Stimulated activated CD4-positive, alpha-beta T cell treated with anti-CD3 and anti-CD28 coated beads, TNF-alpha, amount 100 ng/mL, for 4 hours (primary cell): Measurements from ENCODE around the gene MRPS18B.
"Not testable (repeated sequence)": the region's sequence is repeated elsewhere in the genome, so short reads cannot be mapped to it uniquely, and the experiment has no call there.

Experiments used
- DNase-seq, 3 experiments: peaks; one replicate each; pipeline ENCODE4 v3.0.0-alpha.2; 2020; ENCODE audit warnings: low read depth in 3 of 3

The MRPS18B gene

DNA sequence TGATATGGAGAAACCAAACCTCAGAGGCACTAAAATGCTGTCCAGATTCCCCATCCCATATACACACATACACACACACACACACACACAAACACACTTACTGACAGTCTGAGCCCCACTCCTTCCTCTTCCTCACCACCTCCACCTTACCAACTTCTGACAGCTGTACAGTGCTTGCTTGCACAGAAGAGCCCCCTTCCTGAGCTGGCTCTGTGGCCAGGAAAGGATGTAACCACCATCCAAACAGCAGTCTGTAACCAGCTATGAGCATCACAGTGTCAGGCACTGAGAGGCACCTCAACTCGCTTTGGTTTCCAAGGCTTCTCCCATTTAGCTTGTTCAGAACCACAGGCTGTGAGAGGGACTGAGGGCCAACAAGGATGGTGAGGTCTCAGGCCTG is 23.4 kb downstream of the MRPS18B start:
- DNase-seq, result no peak

DNA sequence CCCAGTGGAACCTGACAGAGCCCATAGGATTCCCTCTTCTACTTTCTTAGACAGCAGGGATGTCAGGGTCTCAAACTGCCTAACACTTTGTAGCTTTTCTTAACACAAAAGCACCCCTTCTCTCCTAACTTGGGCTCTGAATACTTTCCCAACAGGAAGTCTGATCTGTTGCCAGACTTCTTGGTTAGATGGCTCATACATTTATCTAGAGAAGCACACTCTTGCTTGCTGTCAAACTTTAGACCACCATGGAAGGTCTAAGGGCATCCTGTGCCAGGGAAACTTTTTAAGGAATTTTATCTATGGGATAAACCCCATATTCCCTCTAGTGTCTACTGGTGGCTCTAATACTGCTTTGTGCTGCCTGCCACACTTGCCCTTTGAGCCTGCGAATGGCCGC is 26.0 kb downstream of the MRPS18B start:
- no peak for DNase-seq

DNA sequence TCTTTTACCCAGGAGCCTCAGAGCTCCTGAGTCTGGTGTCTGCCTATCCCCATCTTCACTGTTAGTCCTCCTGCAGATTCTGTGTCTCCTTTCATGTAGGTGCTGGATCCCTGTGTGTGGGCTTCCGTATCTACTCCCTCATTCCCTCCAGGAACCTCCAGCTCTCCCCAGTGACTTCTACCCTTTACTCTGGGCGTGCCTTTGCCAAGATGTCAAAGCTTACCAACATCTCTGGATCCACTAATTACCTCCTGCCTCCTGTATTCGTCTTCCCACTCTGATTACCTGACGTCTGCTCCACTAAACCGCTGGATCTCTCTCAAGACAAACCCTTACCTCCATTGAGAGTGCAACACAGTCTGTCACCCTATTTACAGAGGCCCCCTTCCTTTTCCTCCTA is 27.1 kb downstream of the MRPS18B start:
- DNase-seq, result no peak

DNA sequence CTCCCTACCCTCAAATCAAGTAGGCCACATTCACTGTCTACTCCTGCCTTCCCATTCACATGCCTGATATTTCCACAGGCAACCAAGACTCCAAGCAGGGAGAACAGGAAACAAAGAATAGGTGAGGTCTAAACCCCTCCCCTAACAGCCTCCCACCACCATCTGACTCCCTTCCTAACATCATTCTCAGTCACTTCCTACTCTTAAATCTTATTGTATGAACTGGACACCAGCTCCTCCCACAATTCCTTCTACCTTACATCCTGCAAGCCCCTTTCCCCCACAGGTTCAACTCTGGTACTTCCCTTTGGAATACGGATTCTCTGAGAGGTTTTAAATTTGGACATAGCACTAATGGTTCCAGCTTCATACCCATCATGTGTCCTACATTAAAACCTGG is 28.3 kb downstream of the MRPS18B start:
- no peak for DNase-seq

DNA sequence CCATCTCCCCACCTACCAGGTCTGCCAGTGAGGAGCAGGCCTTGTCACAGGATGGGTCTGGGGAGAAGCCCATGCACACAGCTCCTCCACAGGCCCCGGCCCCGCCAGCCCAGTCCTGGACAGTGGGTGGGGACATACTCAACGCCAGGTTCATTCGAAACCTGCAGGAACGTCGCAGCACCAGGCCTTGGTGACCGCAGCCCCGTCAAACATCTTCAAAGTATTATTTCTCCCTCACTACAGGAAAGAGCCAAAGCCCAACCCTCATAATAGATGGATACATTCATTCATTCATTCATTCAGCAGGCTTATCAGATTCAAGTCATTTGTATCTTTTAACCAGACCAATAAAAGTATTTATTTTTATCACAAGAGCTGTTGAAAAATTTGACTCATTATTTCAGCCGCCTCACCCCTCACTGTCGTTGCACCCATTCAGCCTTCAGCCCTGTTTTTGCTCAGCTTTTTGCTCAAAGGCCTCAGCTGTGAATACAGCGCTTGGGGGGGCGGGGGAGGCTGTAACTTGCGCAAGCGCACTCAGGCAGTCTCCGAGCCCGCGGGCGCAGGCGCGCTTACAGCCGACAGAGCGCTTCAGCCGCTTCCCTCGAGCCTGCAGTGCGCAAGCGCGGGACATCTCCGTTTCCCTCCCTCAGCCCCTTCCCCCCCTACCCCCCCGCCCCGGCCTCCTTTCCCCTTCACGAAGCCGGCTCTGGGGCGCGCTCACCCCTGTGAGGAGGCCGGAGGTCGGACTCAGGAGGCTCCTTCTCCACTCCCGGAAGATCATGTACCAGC is 29.0 kb downstream of the MRPS18B start, which contains the start of gene C6orf136:
Gene C6orf136 (plus strand): TSS at position 684 of the 792 bp plus-strand sequence. CDS start 99 bp downstream, at position 783.
- DNase-seq, result peak; percentile 76 to 90 (median 90)

DNA sequence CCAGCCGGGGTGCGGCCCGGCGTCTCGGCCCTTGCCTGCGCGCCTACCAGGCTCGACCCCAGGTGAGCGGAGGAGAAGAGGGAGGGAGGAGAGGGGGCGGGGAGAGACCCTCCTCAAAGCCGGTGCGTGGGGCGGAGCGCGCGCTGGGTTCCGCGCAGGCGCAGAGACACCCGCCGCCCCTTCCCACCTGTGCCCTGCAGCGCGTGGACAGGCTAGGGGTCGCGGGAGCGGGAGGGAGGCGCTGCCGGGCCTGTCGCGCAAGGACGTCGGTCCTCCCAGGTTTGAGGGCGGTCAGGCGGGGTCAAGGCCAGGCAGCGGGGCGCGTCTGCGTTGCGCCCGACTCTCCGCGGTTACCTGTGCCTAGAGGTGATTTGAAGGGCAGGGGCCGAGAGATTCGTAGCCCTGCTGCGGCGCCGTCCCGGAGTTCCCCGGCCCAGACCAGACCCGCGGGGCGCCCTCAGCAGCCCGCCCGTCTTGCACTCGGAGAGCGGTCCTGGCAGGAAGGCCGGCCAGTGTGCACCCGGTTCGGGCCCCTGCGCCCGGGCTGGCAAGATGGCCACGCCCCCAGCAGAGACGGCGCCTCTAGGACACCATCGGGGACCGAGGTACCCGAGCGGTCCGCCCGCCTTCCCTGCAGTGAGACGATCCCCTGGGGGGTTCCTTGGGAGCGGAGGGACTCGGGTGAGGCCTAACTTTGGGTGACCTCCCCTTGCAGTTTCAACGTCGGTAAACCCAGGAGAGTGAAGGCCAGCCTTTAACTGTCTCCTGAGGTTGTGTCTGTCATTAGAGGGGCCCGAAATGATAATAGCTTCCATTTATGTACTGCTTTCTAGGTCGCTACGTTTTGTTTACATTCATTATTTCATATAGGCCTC is 29.8 kb downstream of the MRPS18B start:
- peak; percentile 48 to 60 (median 60) for DNase-seq

DNA sequence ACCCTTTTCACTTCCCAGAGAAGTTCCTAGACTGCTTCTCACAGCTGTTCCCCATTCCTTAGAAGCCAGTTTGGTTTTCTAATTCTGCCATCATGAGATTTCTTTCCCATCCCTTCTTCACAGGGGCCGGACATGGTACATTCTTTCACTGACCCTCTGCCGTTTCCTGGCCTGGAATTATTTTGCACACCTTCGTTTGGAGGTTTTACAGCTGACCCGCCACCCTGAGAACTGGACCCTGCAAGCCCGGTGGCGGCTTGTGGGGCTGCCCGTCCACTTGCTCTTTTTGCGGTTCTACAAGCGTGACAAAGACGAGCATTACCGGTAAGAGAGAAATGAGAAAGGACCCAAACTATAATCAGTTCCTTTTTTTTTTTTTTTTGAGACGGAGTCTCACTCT is 33.5 kb downstream of the MRPS18B start:
- no peak for DNase-seq

DNA sequence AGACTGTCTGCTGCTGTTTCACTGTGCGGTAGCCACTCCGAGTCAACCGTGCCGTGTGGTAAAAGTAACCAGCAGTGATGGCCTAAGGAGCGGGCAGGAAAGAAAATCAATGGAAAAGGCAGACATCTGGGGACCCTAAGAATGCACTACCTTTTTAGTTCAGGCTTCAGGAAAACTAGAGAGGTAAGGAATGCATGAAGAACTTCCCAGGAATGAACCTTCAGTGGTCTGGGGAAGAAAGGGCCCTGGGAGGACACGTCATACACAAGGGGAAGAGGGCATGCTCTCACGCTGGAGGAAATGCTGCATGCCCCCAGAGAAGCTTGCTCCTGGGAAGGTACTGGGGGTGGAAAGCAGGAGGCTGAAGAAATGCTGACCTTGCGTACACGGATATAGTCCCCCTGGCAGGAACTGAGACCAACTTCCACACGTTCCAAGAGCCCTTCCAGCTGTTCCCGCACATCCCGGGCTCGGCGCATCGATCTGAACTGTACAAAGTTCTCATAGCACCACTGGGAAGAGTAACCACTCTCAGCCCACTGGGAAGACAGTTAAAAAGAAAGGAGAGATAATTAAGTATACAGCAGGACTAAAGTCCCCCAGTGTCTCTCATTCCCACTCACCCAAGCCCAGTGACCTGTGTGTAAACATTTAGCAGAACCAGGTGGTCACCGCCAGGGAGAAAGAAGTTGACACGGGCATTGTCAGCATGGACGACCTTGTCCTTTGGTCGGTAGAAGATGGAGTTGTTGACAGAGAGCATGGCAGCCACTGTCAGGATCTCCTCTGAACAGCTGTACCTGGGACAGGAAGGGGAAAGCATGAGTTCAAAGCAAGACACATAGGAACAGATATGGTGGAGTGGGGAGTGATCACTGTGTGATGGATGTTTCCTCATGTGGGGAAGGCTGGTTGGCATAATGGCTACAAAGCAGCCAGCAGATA is 37.4 kb downstream of the MRPS18B start:
- no peak for DNase-seq

DNA sequence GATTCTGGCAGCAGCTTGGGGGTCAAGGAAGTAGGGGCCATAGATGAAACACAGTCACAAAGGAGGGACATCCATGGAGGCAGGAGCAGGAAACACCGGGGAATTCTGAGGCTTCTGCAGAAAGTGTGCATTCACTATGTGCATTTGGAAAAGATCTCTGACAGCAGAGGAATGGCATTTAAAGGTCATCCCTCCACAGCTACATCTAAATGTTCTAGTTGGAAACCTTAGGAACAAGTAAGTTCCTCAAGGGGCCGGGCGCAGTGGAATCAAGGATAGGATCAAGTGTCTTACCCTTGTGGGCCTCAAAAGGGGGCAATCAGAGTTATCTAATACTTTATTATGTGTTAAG is 38.1 kb downstream of the MRPS18B start:
- DNase-seq, result no peak

DNA sequence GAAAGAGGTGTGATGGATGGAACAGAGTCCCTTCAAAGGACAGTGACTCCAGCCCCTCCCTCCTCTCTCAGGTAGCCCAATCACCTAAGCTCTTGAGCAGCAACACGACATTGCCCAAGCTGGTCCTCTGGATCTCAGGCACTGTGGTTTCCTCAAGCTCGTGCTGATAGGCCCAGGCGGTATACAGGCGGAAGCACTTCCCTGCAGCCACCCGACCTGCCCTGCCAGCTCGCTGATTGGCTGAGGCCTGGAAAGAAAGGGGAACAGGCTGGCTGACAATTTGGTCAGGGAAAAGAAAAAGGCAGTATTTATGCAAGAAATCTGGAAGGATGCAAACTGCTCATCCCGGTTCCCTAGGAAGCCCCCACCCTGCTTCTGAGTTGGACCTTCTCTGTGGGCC is 38.9 kb downstream of the MRPS18B start:
- no peak for DNase-seq

DNA sequence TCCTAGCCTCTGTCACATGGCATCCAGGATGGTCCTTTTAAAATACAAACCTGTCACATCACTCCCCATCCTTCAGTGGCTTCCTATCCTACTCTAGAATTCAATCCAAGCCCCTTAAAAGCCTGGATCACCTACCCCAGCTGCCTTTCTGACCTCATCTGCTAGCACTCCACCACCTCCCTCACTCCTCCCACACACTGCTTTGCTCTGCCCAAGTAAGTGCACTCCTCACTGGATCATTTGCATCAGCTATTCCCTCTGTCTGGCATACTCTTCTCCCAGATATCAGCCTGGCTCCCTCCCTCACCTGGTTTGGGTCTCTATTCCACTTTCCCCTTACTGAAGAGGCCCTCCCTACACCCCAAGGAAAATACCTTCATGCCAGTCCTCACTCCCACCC is 39.8 kb downstream of the MRPS18B start:
- no peak for DNase-seq

DNA sequence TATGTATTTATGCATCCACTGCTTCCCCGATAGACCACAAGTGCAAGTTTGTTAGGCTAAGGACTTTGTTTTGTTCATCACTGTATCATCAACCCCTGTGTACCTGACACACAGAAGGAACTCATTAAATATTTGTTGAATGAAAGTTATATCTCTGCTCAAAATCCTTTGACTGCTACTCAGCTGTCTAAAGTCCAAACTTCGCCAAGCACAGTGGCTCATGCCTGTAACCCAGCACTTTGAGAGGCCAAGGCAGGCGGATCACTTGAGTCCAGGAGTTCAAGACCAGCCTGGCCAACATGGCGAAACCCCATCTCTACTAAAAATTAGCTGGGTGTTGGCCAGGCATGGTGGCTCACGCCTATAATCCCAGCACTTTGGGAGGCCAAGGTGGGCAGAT is 40.3 kb downstream of the MRPS18B start:
- DNase-seq, result not testable (repeated sequence)

DNA sequence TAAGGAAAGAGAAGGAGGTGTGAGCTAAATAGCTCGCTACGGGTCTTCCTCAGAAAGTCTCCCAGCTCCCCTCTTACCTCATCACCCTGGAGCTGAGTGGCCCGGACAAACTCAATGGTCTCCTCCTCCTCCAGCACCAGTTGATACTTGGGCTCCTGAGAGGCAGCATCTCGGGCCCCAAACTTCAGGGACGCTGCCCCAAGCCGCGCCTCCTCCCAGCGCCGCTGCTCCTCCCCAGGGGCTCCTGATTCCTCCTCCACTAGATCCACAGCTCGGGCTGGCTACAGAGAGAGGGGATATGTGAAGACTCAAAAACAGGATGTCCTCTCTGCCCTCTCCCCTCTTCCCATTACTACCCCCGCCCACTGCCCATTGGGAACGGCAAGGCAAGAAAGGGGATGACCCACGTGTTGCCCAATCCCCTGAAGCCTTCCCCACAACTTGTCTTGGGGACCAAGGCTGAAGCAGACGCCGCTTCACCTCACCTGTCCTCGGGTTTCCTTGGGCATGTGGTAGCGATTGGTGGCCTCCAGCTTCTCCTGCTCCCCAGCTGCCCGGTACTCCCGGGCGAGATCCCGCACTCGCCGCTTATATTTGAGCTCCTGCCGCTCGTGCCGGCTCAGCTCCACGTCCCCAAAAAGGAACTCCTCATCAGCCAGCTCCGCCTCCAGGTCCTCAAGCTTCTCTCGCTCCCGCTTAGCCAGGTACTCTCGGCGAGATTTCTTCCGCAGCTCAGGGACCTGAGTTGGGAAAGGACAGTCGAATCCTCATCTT is 47.5 kb downstream of the MRPS18B start:
- DNase-seq, result no peak

DNA sequence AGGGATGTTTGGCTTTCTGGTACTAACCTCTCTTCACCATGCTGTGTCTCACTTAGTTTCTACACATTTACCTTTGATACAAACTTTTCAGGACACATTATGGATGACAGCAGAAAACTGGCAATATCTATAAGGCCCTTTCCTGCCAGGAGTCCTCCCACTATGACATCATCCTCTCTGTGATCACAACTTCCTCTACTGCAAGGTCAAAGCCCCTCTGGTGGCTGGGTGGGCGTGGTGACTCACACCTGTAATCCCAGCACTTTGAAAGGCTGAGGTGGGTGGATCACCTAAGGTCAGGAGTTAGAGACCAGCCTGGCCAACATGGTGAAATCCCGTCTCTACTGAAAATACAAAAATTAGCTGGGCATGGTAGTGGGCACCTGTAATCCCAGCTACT is 48.7 kb downstream of the MRPS18B start:
- DNase-seq, result not testable (repeated sequence)

DNA sequence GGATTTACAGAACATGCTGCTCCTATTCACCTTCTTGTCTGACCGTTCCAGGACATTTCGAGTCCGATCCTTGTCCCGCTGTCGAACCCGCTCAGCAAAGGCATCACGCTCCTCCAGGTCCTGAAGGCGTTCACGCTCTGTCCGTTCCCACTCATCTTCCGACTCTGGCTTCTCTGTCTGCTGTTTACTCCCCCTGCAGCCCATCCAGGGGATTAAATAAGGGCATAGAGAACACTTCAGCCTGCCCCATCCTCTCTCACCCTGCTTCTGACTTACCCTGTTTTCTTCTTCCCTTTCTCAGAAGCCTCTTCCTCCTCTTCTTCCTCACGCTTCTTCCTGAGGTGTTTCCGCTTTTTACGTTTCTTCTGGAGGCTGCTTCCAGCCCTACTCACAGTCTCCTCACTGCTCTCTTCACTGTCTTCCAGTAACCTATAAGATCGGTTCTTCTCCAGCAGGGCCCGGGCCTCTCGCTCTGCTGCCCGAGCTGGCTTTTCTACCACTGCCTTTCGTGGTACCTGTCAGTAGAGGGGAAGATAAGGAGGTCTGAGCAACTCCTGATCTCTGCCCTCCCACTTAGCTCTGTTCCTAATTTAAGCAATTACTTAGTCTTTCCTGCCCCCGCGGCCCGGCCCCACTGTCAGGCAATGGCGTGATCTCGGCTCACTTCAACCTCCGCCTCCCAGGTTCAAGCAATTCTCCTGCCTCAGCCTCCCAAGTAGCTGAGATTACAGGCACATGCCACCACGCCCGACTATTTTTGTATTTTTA is 53.3 kb downstream of the MRPS18B start:
- no peak for DNase-seq

DNA sequence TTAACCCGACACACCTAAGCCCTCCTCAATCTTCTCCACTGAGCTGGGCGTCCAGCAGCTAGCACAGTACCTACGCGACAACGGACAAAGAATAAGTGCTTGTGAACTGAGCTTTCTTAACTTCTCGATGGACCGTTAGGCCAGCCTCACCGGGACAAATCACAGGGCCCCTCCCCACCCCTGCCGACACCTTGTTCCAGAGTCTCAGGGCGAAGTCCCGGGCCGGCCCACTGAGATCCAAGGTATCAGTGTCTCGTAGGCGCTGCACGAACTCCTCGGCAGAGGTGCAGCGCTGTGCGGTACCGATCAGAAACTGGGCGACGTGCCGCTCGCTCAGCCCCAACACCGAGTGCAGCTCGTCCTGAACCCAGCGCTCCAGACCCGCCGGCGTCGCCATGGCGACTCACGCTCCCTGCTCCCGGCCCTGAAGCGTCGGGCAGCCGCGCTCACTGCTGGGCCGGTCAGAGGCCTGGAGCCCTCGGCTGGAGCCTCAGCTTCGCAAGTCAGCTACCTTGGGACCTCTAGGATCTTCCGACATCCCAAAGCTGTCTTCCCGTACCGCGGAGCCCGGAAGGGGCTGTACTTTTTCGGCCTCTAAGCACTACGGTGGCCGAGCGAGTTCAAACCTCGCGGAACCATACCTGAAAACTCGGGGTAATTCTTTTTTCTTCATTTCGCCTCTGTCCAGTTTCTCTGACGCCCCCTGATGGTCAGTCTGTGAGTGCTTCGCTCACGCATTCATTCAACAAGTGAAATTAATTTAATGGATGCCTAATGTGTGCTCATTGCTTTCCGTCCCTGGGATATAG is 55.0 kb downstream of the MRPS18B start, which contains the start of gene DHX16:
Gene DHX16 (minus strand): TSS at position 562 of the 809 bp plus-strand sequence. CDS start 165 bp downstream, at position 397.
- peak; percentile 75 to 84 (median 78) for DNase-seq
